Measurements from ENCODE around the gene MGRN1. TPM values are rescaled to one million over a fixed set of nuclear protein-coding genes. Genes with fewer than 3 reads are reported as not detected.
A peak's percentile ranks its signal among the peaks of the same experiment; 100 is the strongest.
"Not testable (repeated sequence)": the region's sequence is repeated elsewhere in the genome, so short reads cannot be mapped to it uniquely, and the experiment has no call there.

MGRN1 gene
- total and polyA plus RNA-seq, 2 of the 13 experiments (the other 11 are each of a cell fraction or from before 2014, with no cell fraction given), result 11.9 to 12.6 TPM

- TF ChIP-seq USF2 (IDR thresholded peaks at IDR 0.05; ENCODE audit: low read depth, low read length), result not testable (repeated sequence)
- TF ChIP-seq USF2 (CRISPR knock-in tag; IDR thresholded peaks at IDR 0.05; ENCODE audit: borderline replicate concordance), result peak; percentile 68; the same call in 1 of the 2 replicates
- peak; percentile 28; the same call in 1 of the 2 replicates for TF ChIP-seq CBX5 (CRISPR knock-in tag; IDR thresholded peaks at IDR 0.05; ENCODE audit: borderline replicate concordance)
- TF ChIP-seq ZNF580 (CRISPR knock-in tag; IDR thresholded peaks at IDR 0.05; ENCODE audit: borderline replicate concordance, low read depth), result peak; percentile 20; the same call in 1 of the 2 replicates
- TF ChIP-seq THRA (CRISPR knock-in tag; IDR thresholded peaks at IDR 0.05; ENCODE audit: borderline replicate concordance), result peak; percentile 32; the same call in 1 of the 2 replicates
- TF ChIP-seq FOSL2 (CRISPR knock-in tag; IDR thresholded peaks at IDR 0.05), result peak; percentile 30; the same call in 1 of the 2 replicates
- TF ChIP-seq ARID3A (IDR thresholded peaks at IDR 0.05; ENCODE audit: low read depth, low read length), result 0 out of 2 replicates have a peak, but pooled peaks have one; percentile 27
- TF ChIP-seq TEAD3 (CRISPR knock-in tag; optimal IDR thresholded peaks at IDR 0.05; ENCODE audit: borderline replicate concordance), result peak; percentile 80
- TF ChIP-seq HIC2 (CRISPR knock-in tag; IDR thresholded peaks at IDR 0.05; ENCODE audit: low read depth), result peak; percentile 48; the same call in 1 of the 2 replicates
- TF ChIP-seq HMGXB4 (CRISPR knock-in tag; IDR thresholded peaks at IDR 0.05; ENCODE audit: borderline replicate concordance in 1 of 2, low read depth in 1 of 2), result peak in 1 of 2 experiments; percentile 81; a peak in 1 of 4 replicates
- peak; percentile 46; the same call in 1 of the 2 replicates for TF ChIP-seq ZBTB4 (CRISPR knock-in tag; IDR thresholded peaks at IDR 0.05; ENCODE audit: borderline replicate concordance)
- 0 out of 2 replicates have a peak, but pooled peaks have one; percentile 22 for TF ChIP-seq ZNF792 (CRISPR knock-in tag; IDR thresholded peaks at IDR 0.05)
- TF ChIP-seq MXI1 (IDR thresholded peaks at IDR 0.05; ENCODE audit: borderline replicate concordance, low read depth, low read length), result peak; percentile 34; the same call in 1 of the 3 replicates
- TF ChIP-seq ELF3 (CRISPR knock-in tag; IDR thresholded peaks at IDR 0.05), result 0 out of 2 replicates have a peak, but pooled peaks have one; percentile 16
Measured at GRCh38 chr16:4650443-4651074, 25.9 kb downstream of the MGRN1 start (continued).

Data from HepG2 (cell line).